ENCODE data around the gene GMDS. TPM values are rescaled to one million over a fixed set of nuclear protein-coding genes. Genes with fewer than 3 reads are reported as not detected.

GMDS gene
- total RNA-seq, 2 experiments from 2014 or later = 29.2 to 34.3 TPM

- H3K9me3 Mint-ChIP-seq = no peaks in the 10 kb centered on the region
- peaks cover 22% of the 10 kb centered on the region for H3K4me1 Mint-ChIP-seq
- no peak overlapping the region for H3K4me3 Mint-ChIP-seq
- POLR2A ChIA-PET = no interaction called here
- H3K27me3 Mint-ChIP-seq = no peaks in the 10 kb centered on the region
- peaks cover 6% of the 10 kb centered on the region for H3K36me3 Mint-ChIP-seq
- ATAC-seq (ENCODE audit: low read depth) (no peak), DNase-seq (no peak)
- H3K27ac Mint-ChIP-seq = no peak overlapping the region
Observed at GRCh38 chr6:2229742-2230141, 15.7 kb downstream of the GMDS start.

- DNase-seq (no peak), ATAC-seq (ENCODE audit: low read depth) (no peak)
- no peaks in the 10 kb centered on the region for H3K9me3 Mint-ChIP-seq
- H3K36me3 Mint-ChIP-seq = peaks cover 6% of the 10 kb centered on the region
- H3K4me1 Mint-ChIP-seq = peaks cover 22% of the 10 kb centered on the region
- no peak overlapping the region for H3K4me3 Mint-ChIP-seq
- no peak overlapping the region for H3K27ac Mint-ChIP-seq
- H3K27me3 Mint-ChIP-seq = no peaks in the 10 kb centered on the region
- POLR2A ChIA-PET = no interaction called here
Observed at GRCh38 chr6:2229039-2229438, 16.4 kb downstream of the GMDS start.

- ATAC-seq (ENCODE audit: low read depth) (no peak), DNase-seq (no peak)
- Mint-ChIP-seq H3K4me1 (peaks cover 22% of the 10 kb centered on the region), H3K4me3 (no peak overlapping the region), H3K36me3 (peaks cover 6% of the 10 kb centered on the region), H3K9me3 (no peaks in the 10 kb centered on the region), H3K27ac (no peak overlapping the region), H3K27me3 (no peaks in the 10 kb centered on the region)
- POLR2A ChIA-PET = no interaction called here
Observed at GRCh38 chr6:2228392-2228791, 17.0 kb downstream of the GMDS start.

GRCh38 chr6:2226775-2227174 lies 18.6 kb downstream of the GMDS start:
- ATAC-seq (ENCODE audit: low read depth) (no peak), DNase-seq (no peak)
- POLR2A ChIA-PET = no interaction called here
- H3K27ac Mint-ChIP-seq = no peak overlapping the region
- no peaks in the 10 kb centered on the region for H3K9me3 Mint-ChIP-seq
- H3K36me3 Mint-ChIP-seq = peaks cover 3% of the 10 kb centered on the region
- no peaks in the 10 kb centered on the region for H3K27me3 Mint-ChIP-seq
- no peak overlapping the region for H3K4me3 Mint-ChIP-seq
- H3K4me1 Mint-ChIP-seq = peaks cover 21% of the 10 kb centered on the region

GRCh38 chr6:2225422-2226392 lies 19.7 kb downstream of the GMDS start:
- no peak for DNase-seq
- no peak for ATAC-seq (ENCODE audit: low read depth)
- no peak overlapping the region for H3K27ac Mint-ChIP-seq
- H3K9me3 Mint-ChIP-seq = no peaks in the 10 kb centered on the region
- no peaks in the 10 kb centered on the region for H3K27me3 Mint-ChIP-seq
- peaks cover 16% of the 10 kb centered on the region for H3K4me1 Mint-ChIP-seq
- H3K4me3 Mint-ChIP-seq = no peak overlapping the region
- H3K36me3 Mint-ChIP-seq = peaks cover 3% of the 10 kb centered on the region
- POLR2A ChIA-PET = no interaction called here

- peaks cover 3% of the 10 kb centered on the region for H3K36me3 Mint-ChIP-seq
- peaks cover 17% of the 10 kb centered on the region for H3K4me1 Mint-ChIP-seq
- H3K9me3 Mint-ChIP-seq = no peaks in the 10 kb centered on the region
- H3K27me3 Mint-ChIP-seq = no peaks in the 10 kb centered on the region
- DNase-seq (no peak), ATAC-seq (ENCODE audit: low read depth) (no peak)
- no peak overlapping the region for H3K4me3 Mint-ChIP-seq
- POLR2A ChIA-PET = no interaction called here
- H3K27ac Mint-ChIP-seq = no peak overlapping the region
Observed at GRCh38 chr6:2224847-2225382, 20.5 kb downstream of the GMDS start.

GRCh38 chr6:2222275-2222842 lies 23.0 kb downstream of the GMDS start:
- Mint-ChIP-seq H3K9me3 (no peaks in the 10 kb centered on the region), H3K27ac (peak overlapping the region; percentile 89), H3K4me3 (peak overlapping the region; percentile 87), H3K27me3 (no peaks in the 10 kb centered on the region), H3K36me3 (peaks cover 2% of the 10 kb centered on the region), H3K4me1 (peaks cover 16% of the 10 kb centered on the region)
- POLR2A ChIA-PET = interaction anchor here (0.8 kb wide), 1 partner anchor 14 kb away, joined by 4 read pairs; no protein-coding TSS in a partner anchor
- DNase-seq (no peak), ATAC-seq (ENCODE audit: low read depth) (no peak)

GRCh38 chr6:2221726-2222274 lies 23.6 kb downstream of the GMDS start:
- ATAC-seq (ENCODE audit: low read depth) (no peak), DNase-seq (no peak)
- Mint-ChIP-seq H3K4me1 (peaks cover 16% of the 10 kb centered on the region), H3K4me3 (peak overlapping the region; percentile 87), H3K27ac (peak overlapping the region; percentile 89), H3K27me3 (no peaks in the 10 kb centered on the region), H3K36me3 (peaks cover 2% of the 10 kb centered on the region), H3K9me3 (no peaks in the 10 kb centered on the region)
- POLR2A ChIA-PET = interaction anchor here (0.7 kb wide), 1 partner anchor 52 kb away, joined by 3 read pairs; no protein-coding TSS in a partner anchor

GRCh38 chr6:2220154-2220553 lies 25.3 kb downstream of the GMDS start:
- Mint-ChIP-seq H3K27ac (peak overlapping the region; percentile 2), H3K9me3 (no peaks in the 10 kb centered on the region), H3K27me3 (no peaks in the 10 kb centered on the region), H3K36me3 (peaks cover 2% of the 10 kb centered on the region), H3K4me3 (no peak overlapping the region), H3K4me1 (peaks cover 16% of the 10 kb centered on the region)
- POLR2A ChIA-PET = no interaction called here
- ATAC-seq (ENCODE audit: low read depth) (no peak), DNase-seq (no peak)

- H3K4me3 Mint-ChIP-seq = no peak overlapping the region
- peaks cover 17% of the 10 kb centered on the region for H3K4me1 Mint-ChIP-seq
- POLR2A ChIA-PET = no interaction called here
- no peak overlapping the region for H3K27ac Mint-ChIP-seq
- DNase-seq (no peak), ATAC-seq (ENCODE audit: low read depth) (no peak)
- H3K36me3 Mint-ChIP-seq = peaks cover 4% of the 10 kb centered on the region
- no peaks in the 10 kb centered on the region for H3K27me3 Mint-ChIP-seq
- no peaks in the 10 kb centered on the region for H3K9me3 Mint-ChIP-seq
Observed at GRCh38 chr6:2218866-2219265, 26.5 kb downstream of the GMDS start.

GRCh38 chr6:2216794-2217383 lies 28.5 kb downstream of the GMDS start:
- POLR2A ChIA-PET = no interaction called here
- H3K4me1 Mint-ChIP-seq = peaks cover 9% of the 10 kb centered on the region
- no peak for ATAC-seq (ENCODE audit: low read depth)
- no peak for DNase-seq
- no peak overlapping the region for H3K27ac Mint-ChIP-seq
- H3K9me3 Mint-ChIP-seq = no peaks in the 10 kb centered on the region
- peaks cover 2% of the 10 kb centered on the region for H3K36me3 Mint-ChIP-seq
- H3K27me3 Mint-ChIP-seq = no peaks in the 10 kb centered on the region
- no peak overlapping the region for H3K4me3 Mint-ChIP-seq

GRCh38 chr6:2215342-2215741 lies 30.1 kb downstream of the GMDS start:
- H3K27ac Mint-ChIP-seq = no peak overlapping the region
- no peaks in the 10 kb centered on the region for H3K9me3 Mint-ChIP-seq
- POLR2A ChIA-PET = interaction anchor here (0.7 kb wide), 1 partner anchor 785 kb away, joined by 3 read pairs; no protein-coding TSS in a partner anchor
- no peak overlapping the region for H3K4me3 Mint-ChIP-seq
- ATAC-seq (ENCODE audit: low read depth) (no peak), DNase-seq (no peak)
- peaks cover 5% of the 10 kb centered on the region for H3K4me1 Mint-ChIP-seq
- H3K27me3 Mint-ChIP-seq = no peaks in the 10 kb centered on the region
- peaks cover 2% of the 10 kb centered on the region for H3K36me3 Mint-ChIP-seq

GRCh38 chr6:2213086-2213485 lies 32.3 kb downstream of the GMDS start:
- Mint-ChIP-seq H3K27ac (no peak overlapping the region), H3K4me3 (no peak overlapping the region), H3K27me3 (no peaks in the 10 kb centered on the region), H3K36me3 (peaks cover 2% of the 10 kb centered on the region), H3K4me1 (peaks cover 2% of the 10 kb centered on the region), H3K9me3 (no peaks in the 10 kb centered on the region)
- POLR2A ChIA-PET = no interaction called here
- no peak for ATAC-seq (ENCODE audit: low read depth)
- DNase-seq = no peak

All from activated naive CD8-positive, alpha-beta T cell treated with anti-CD3 and anti-CD28 coated beads, Interleukin-2, amount 10 ng/mL, durations not matched to agents 7 days and 5 days (primary cell).